H1 (cell line): ENCODE measurements around the gene KIAA1671. TPM values are rescaled to one million over a fixed set of nuclear protein-coding genes. Genes with fewer than 3 reads are reported as not detected.

Experiments used
- CTCF ChIA-PET: fragments of 300-600 bp; sonication (Branson Sonifier 250); formaldehyde crosslinking; loops from one replicate; lab custom pipeline; 2021; ENCODE audit not compliant: partially characterized antibody; lab: Charles Lee
- POLR2A ChIA-PET: fragments of 300-600 bp; sonication (Branson Sonifier 250); formaldehyde crosslinking; loops from one replicate; lab custom pipeline; 2021; ENCODE audit warnings: inconsistent platforms; ENCODE audit not compliant: partially characterized antibody; lab: Charles Lee
- DNase-seq, 2 experiments: peaks; one replicate each; pipeline versions ENCODE4 v3.0.0 to v3.0.0-alpha.2; 2010 to 2022; ENCODE audit warnings: low spot score in 2 of 2, low read depth in 1 of 2, mixed read lengths in 1 of 2
- FAIRE-seq: peaks from 2 replicates; lab custom pipeline; 2011; peaks lifted over from hg19 to GRCh38; lab: Jason Lieb, UNC
- H2AFZ ChIP-seq: 2 replicates; pipeline ENCODE4 v1.8.1; 2012; ENCODE audit warnings: low read length, inconsistent platforms
- H2AK5ac ChIP-seq: 2 replicates; pipeline ENCODE4 v1.6.1; 2013; ENCODE audit warnings: low read depth, low read length
- H2BK120ac ChIP-seq: replicated peaks from 2 replicates; pipeline ENCODE3; 2013; ENCODE audit warnings: low read depth, low read length, inconsistent platforms
- H2BK12ac ChIP-seq: 2 replicates; pipeline ENCODE4 v1.6.1; 2013; ENCODE audit warnings: low read depth, low read length
- H2BK15ac ChIP-seq: 2 replicates; pipeline ENCODE4 v1.6.1; 2013; ENCODE audit warnings: low read length
- H2BK20ac ChIP-seq: 2 replicates; pipeline ENCODE4 v1.6.1; 2013; ENCODE audit warnings: low read length
- H2BK5ac ChIP-seq: 2 replicates; pipeline ENCODE4 v1.6.1; 2013; ENCODE audit warnings: low read depth, low read length
- H3K14ac ChIP-seq: 2 replicates; pipeline ENCODE4 v1.6.1; 2013; ENCODE audit warnings: inconsistent platforms; ENCODE audit not compliant: insufficient read length
- H3K18ac ChIP-seq: 2 replicates; pipeline ENCODE4 v1.6.1; 2013; ENCODE audit warnings: low read length; ENCODE audit errors: extremely low read depth
- H3K23ac ChIP-seq: 2 replicates; pipeline ENCODE4 v1.6.1; 2013; ENCODE audit warnings: inconsistent platforms; ENCODE audit not compliant: insufficient read length
- H3K23me2 ChIP-seq: 2 replicates; pipeline ENCODE4 v1.6.1; 2013; ENCODE audit warnings: low read depth, low read length
- H3K27ac ChIP-seq: 2 replicates; pipeline ENCODE4 v1.6.1; 2011; ENCODE audit warnings: low read depth, low read length, inconsistent platforms
- H3K27me3 ChIP-seq, 4 experiments: replicated peaks in 1 of 4; 1 replicate in 1 of 4; 2 replicates in 3 of 4; pipeline versions ENCODE4 v1.6.1 to v1.8.1; 2011 to 2013; ENCODE audit warnings: low read length in 3 of 4, mild to moderate bottlenecking in 3 of 4, inconsistent platforms in 2 of 4, mixed read lengths in 2 of 4, moderate library complexity in 1 of 4; ENCODE audit not compliant: control insufficient read depth in 3 of 4, insufficient read depth in 3 of 4; ENCODE audit errors: extremely low read depth in 1 of 4
- H3K36me3 ChIP-seq, 4 experiments: 2 replicates each; pipeline versions ENCODE4 v1.6.1 to v1.8.1; 2011 to 2013; ENCODE audit warnings: mild to moderate bottlenecking in 4 of 4, low read length in 3 of 4, moderate library complexity in 2 of 4, control low read depth in 1 of 4, inconsistent platforms in 1 of 4; ENCODE audit not compliant: insufficient read depth in 4 of 4, control insufficient read depth in 2 of 4
- H3K4ac ChIP-seq: replicated peaks from 2 replicates; pipeline ENCODE3; 2013; ENCODE audit warnings: low read length, low read depth, mixed read lengths, inconsistent platforms; ENCODE audit not compliant: insufficient read length
- H3K4me1 ChIP-seq, 4 experiments: replicated peaks in 1 of 4; 1 replicate in 1 of 4; 2 replicates in 3 of 4; pipeline versions ENCODE4 v1.6.1 to v1.8.1; 2011 to 2013; ENCODE audit warnings: low read length in 3 of 4, inconsistent platforms in 2 of 4, mixed read lengths in 1 of 4; ENCODE audit not compliant: insufficient read depth in 4 of 4, control insufficient read depth in 3 of 4
- H3K4me2 ChIP-seq, 2 experiments: 2 replicates each; pipeline versions ENCODE4 v1.6.1 to v1.8.1; 2011 to 2013; ENCODE audit warnings: low read depth in 2 of 2, low read length in 2 of 2, control low read depth in 1 of 2, inconsistent platforms in 1 of 2, mild to moderate bottlenecking in 1 of 2; ENCODE audit not compliant: insufficient read depth in 1 of 2
- H3K4me3 ChIP-seq, 4 experiments: fragments of 200-600, 300-600 bp in 1 of 4; sonication (generic), shearing (Covaris generic), sonication (Bioruptor Twin) in 1 of 4; 2 replicates each; pipeline versions ENCODE4 v1.5.1 to v1.8.1; 2011 to 2016; ENCODE audit warnings: low read length in 4 of 4, low read depth in 3 of 4, control low read depth in 2 of 4, inconsistent platforms in 2 of 4, mild to moderate bottlenecking in 2 of 4, mixed read lengths in 1 of 4, moderate library complexity in 1 of 4; ENCODE audit not compliant: insufficient read depth in 2 of 4; ENCODE audit errors: extremely low read depth in 1 of 4
- H3K56ac ChIP-seq: replicated peaks from 2 replicates; pipeline ENCODE3; 2013; ENCODE audit warnings: low read depth, mild to moderate bottlenecking, mixed read lengths, low read length, inconsistent platforms; ENCODE audit not compliant: insufficient read length
- H3K79me1 ChIP-seq: 2 replicates; pipeline ENCODE4 v1.6.1; 2013; ENCODE audit warnings: low read depth, low read length, control low read depth
- H3K79me2 ChIP-seq, 2 experiments: 2 replicates each; pipeline versions ENCODE4 v1.6.1 to v1.8.1; 2012 to 2013; ENCODE audit warnings: low read length in 2 of 2, mild to moderate bottlenecking in 2 of 2, inconsistent platforms in 1 of 2; ENCODE audit not compliant: insufficient read depth in 2 of 2, control insufficient read depth in 1 of 2
- H3K9ac ChIP-seq, 4 experiments: replicated peaks in 1 of 4; 1 replicate in 1 of 4; 2 replicates in 3 of 4; pipeline versions ENCODE4 v1.6.1 to v1.8.1; 2011 to 2013; ENCODE audit warnings: low read depth in 3 of 4, low read length in 3 of 4, control low read depth in 2 of 4, mild to moderate bottlenecking in 2 of 4, moderate library complexity in 2 of 4, inconsistent platforms in 1 of 4; ENCODE audit errors: extremely low read depth in 1 of 4
- H3K9me3 ChIP-seq, 2 experiments: 2 replicates each; pipeline versions ENCODE4 v1.6.1 to v1.8.1; 2012 to 2013; ENCODE audit warnings: mild to moderate bottlenecking in 2 of 2, moderate library complexity in 2 of 2, control low read depth in 1 of 2, inconsistent platforms in 1 of 2, low read depth in 1 of 2, low read length in 1 of 2, mixed read lengths in 1 of 2; ENCODE audit not compliant: insufficient read depth in 2 of 2
- H4K20me1 ChIP-seq, 2 experiments: replicated peaks in 1 of 2; 2 replicates each; pipeline versions ENCODE3 to v1.8.1; 2011 to 2013; ENCODE audit warnings: inconsistent platforms in 2 of 2, low read length in 2 of 2, mild to moderate bottlenecking in 1 of 2; ENCODE audit not compliant: insufficient read depth in 2 of 2, control insufficient read depth in 1 of 2
- H4K5ac ChIP-seq: 2 replicates; pipeline ENCODE4 v1.6.1; 2013; ENCODE audit warnings: low read length, low read depth, mixed read lengths, inconsistent platforms; ENCODE audit not compliant: insufficient read length
- H4K8ac ChIP-seq: 2 replicates; pipeline ENCODE4 v1.8.0; 2013; ENCODE audit warnings: mild to moderate bottlenecking, moderate library complexity, low read length, inconsistent platforms; ENCODE audit not compliant: insufficient read depth; ENCODE audit errors: extremely low read depth
- H4K91ac ChIP-seq: replicated peaks from 2 replicates; pipeline ENCODE3; 2013; ENCODE audit warnings: low read length, mixed read lengths, inconsistent platforms; ENCODE audit not compliant: insufficient read length
- ATF3 ChIP-seq: IDR thresholded peaks from 2 replicates; pipeline ENCODE4 v1.6.1; 2011; ENCODE audit warnings: low read depth, mild to moderate bottlenecking, low read length; ENCODE audit not compliant: insufficient read depth
- GABPA ChIP-seq: IDR thresholded peaks from 2 replicates; pipeline ENCODE4 v1.6.1; 2011; ENCODE audit warnings: mild to moderate bottlenecking, low read length, moderate library complexity, borderline replicate concordance; ENCODE audit not compliant: insufficient read depth
- GTF2F1 ChIP-seq: IDR thresholded peaks from 2 replicates; pipeline ENCODE4 v1.6.1; 2012; ENCODE audit warnings: low read depth, low read length, improper control_type of control experiment, borderline replicate concordance
- MAFK ChIP-seq: IDR thresholded peaks from 2 replicates; pipeline ENCODE4 v1.6.1; 2012; ENCODE audit warnings: low read depth, mild to moderate bottlenecking, improper control_type of control experiment, low read length
- POU5F1 ChIP-seq: IDR thresholded peaks from 2 replicates; pipeline ENCODE4 v1.6.1; 2011; ENCODE audit warnings: low read depth, mild to moderate bottlenecking, low read length, moderate library complexity
- RAD21 ChIP-seq, 2 experiments: IDR thresholded peaks in 1 of 2; conservative IDR thresholded peaks in 1 of 2; 2 replicates each; pipeline ENCODE4 v1.6.1; 2011; ENCODE audit warnings: low read depth in 2 of 2, low read length in 2 of 2, improper control_type of control experiment in 1 of 2, inconsistent platforms in 1 of 2, mild to moderate bottlenecking in 1 of 2, moderate library complexity in 1 of 2
- SIN3A ChIP-seq, 2 experiments: IDR thresholded peaks in 1 of 2; conservative IDR thresholded peaks in 1 of 2; 2 replicates each; pipeline ENCODE4 v1.6.1; 2011 to 2012; ENCODE audit warnings: low read length in 2 of 2, improper control_type of control experiment in 1 of 2, low read depth in 1 of 2, mild to moderate bottlenecking in 1 of 2
- SUZ12 ChIP-seq: fragments of 200-600 bp; sonication (generic); IDR thresholded peaks from 2 replicates; pipeline ENCODE4 v1.6.1; 2012; ENCODE audit warnings: mild to moderate bottlenecking, inconsistent platforms, low read length, moderate library complexity, mixed read lengths
- USF2 ChIP-seq: IDR thresholded peaks from 2 replicates; pipeline ENCODE4 v1.6.1; 2011; ENCODE audit warnings: low read length, improper control_type of control experiment
- YY1 ChIP-seq: IDR thresholded peaks from 2 replicates; pipeline ENCODE4 v1.6.1; 2011; ENCODE audit warnings: low read depth, mild to moderate bottlenecking, low read length
- ZNF274 ChIP-seq: IDR thresholded peaks from 2 replicates; pipeline ENCODE4 v1.7.0; 2012; ENCODE audit warnings: low read length, borderline replicate concordance; ENCODE audit errors: extremely low read depth
- WGBS, 2 experiments: shearing (Covaris generic) in 1 of 2; methylation state at CpG; one replicate each; pipeline versions ENCODE4 v1.1.6 to v1.1.7; 2013 to 2015; ENCODE audit warnings: low lambda C conversion rate in 2 of 2, mixed read lengths in 2 of 2, inconsistent platforms in 1 of 2, low coverage in 1 of 2, missing lambda C conversion rate in 1 of 2; ENCODE audit not compliant: insufficient replicate concordance in 2 of 2, insufficient coverage in 1 of 2, insufficient read length in 1 of 2; ENCODE audit errors: extremely low coverage in 1 of 2, missing lambda C conversion rate in 1 of 2; 5-methylcytosine and 5-hydroxymethylcytosine counted together
- polyA plus RNA-seq, 7 experiments: library from polyadenylated mRNA; depleted of rRNA in 3 of 7; stranded (reverse) in 5 of 7; unstranded in 2 of 7; fragments of >200 nt in 5 of 7; fragments of 200-250 nt in 2 of 7; gene quantifications; 1 replicate in 5 of 7; 2 replicates in 1 of 7; 4 replicates in 1 of 7; pipeline versions ENCODE4 v1.2.1 to v1.2.3, GENCODE V29; 2011 to 2013; ENCODE audit warnings: missing spikeins in 2 of 7, mixed read lengths in 2 of 7
- total RNA-seq: library from RNA; stranded (reverse); fragmentation: NEBNext Ultra II Directional; extraction: Animal tissue kit (Norgen Biotek cat#: 25700); gene quantifications from 2 replicates; pipeline ENCODE4 v1.2.1, GENCODE V29; 2021

Gene KIAA1671
- total and polyA plus RNA-seq, 2 of the 8 experiments (the other 6 are each of a cell fraction or from before 2014, with no cell fraction given), result 6.4 to 23.9 TPM

- H2BK12ac ChIP-seq, result peak overlapping the region; percentile 72
- no peaks in the 10 kb centered on the region for H3K36me3 ChIP-seq
- H2AFZ ChIP-seq, result peak overlapping the region; percentile 78
- H3K18ac ChIP-seq, result peak overlapping the region; percentile 15; the same call in 1 of the 2 replicates
- H3K4me2 ChIP-seq, result no peak overlapping the region
- H3K27ac ChIP-seq, result no peak overlapping the region
- H3K9ac ChIP-seq, result no peak overlapping the region; a peak in 1 of 7 replicates
- FAIRE-seq, result no peak
- DNase-seq, result no peak
- H3K14ac ChIP-seq, result no peak overlapping the region
- no peaks in the 10 kb centered on the region for H3K27me3 ChIP-seq
- H3K56ac ChIP-seq, result no peak overlapping the region
- H4K5ac ChIP-seq, result no peak overlapping the region
- H3K23ac ChIP-seq, result no peak overlapping the region
- 94% methylated on average over 7 of the region's 7 CpGs; no CpG with 5 or more reads in 1 of the 2 experiments for WGBS, 2 experiments
- H3K79me2 ChIP-seq, result no peaks in the 10 kb centered on the region
- H2AK5ac ChIP-seq, result no peak overlapping the region
- H4K20me1 ChIP-seq, result no peaks in the 10 kb centered on the region
- ChIA-PET POLR2A (interaction anchor here (0.9 to 1.5 kb wide), 4 partner anchors 8 to 101 kb away, joined by 3 to 4 read pairs (median 4); no protein-coding TSS in a partner anchor), CTCF (interaction anchor here (0.9 to 15.1 kb wide), 6 partner anchors 9 to 105 kb away, joined by 3 to 221 read pairs (median 40); no protein-coding TSS in a partner anchor)
- peak overlapping the region; percentile 87; the same call in 1 of the 2 replicates for H2BK20ac ChIP-seq
- no peak overlapping the region for H3K4ac ChIP-seq
- H4K8ac ChIP-seq, result no peak overlapping the region
- H3K23me2 ChIP-seq, result no peaks in the 10 kb centered on the region; the same call in 1 of the 2 replicates
- no peak overlapping the region for H4K91ac ChIP-seq
- H3K9me3 ChIP-seq, result no peaks in the 10 kb centered on the region
- H3K79me1 ChIP-seq, result no peaks in the 10 kb centered on the region
- no peak overlapping the region for H2BK120ac ChIP-seq
- TF ChIP-seq ATF3 (no peak), ZNF274 (no peak), MAFK (no peak), POU5F1 (no peak), RAD21 (IDR thresholded peaks at IDR 0.05 in 1 of 2, conservative IDR thresholded peaks at IDR 0.05 in 1 of 2; ENCODE audit: low read depth in 2 of 2, low read length in 2 of 2) (no peak), GABPA (no peak), GTF2F1 (no peak), YY1 (no peak), SUZ12 (no peak), SIN3A (conservative IDR thresholded peaks at IDR 0.05 in 1 of 2, IDR thresholded peaks at IDR 0.05 in 1 of 2; ENCODE audit: low read depth in 1 of 2, low read length in 2 of 2) (no peak), USF2 (no peak)
- H3K4me1 ChIP-seq, result peaks cover 0 to 12% (median 5%) of the 10 kb centered on the region in 4 experiments; a peak in 5 of 7 replicates
- H3K4me3 ChIP-seq, result no peak overlapping the region
- 0 out of 2 replicates have a peak overlapping the region, but pooled peaks have one; percentile 53 for H2BK5ac ChIP-seq
- H2BK15ac ChIP-seq, result peak overlapping the region; percentile 66; the same call in 1 of the 2 replicates
These were observed 5.1 kb upstream of the KIAA1671 start for GRCh38 chr22:24947383-24947782.
